Measurements from ENCODE around the gene HDAC4. TPM values are rescaled to one million over a fixed set of nuclear protein-coding genes. Genes with fewer than 3 reads are reported as not detected.

Gene HDAC4
- total and polyA plus RNA-seq, 3 donors from 2014 or later, result 29.0 to 67.5 (median 58.7) TPM

DNA sequence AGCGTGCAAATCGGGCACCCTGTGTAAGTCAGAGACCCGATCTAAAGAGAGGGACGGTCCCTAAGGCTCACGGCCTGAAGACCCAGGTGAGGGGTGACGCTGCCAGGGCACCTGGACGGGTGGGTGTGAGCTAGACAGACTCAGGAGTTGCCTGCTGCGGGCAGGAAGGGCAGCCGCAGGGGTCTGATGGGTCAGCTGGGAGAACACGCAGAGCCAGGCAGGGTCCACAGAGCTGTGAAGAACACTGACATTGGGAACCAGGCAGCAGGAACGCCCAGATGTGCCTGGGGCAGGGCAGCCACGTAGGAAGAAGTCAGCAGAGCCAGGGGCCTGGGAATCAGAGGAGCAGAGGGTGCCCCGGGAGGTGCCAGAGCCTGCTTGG lies 25.9 kb downstream of the HDAC4 start:
- H3K27me3 ChIP-seq, result no peaks in the 10 kb centered on the region
- H3K9me3 ChIP-seq, result no peaks in the 10 kb centered on the region
- no peak overlapping the region for H3K27ac ChIP-seq
- DNase-seq, result no peak
- no peaks in the 10 kb centered on the region for H3K36me3 ChIP-seq (ENCODE audit: low read depth, missing control alignments)
- no peak overlapping the region for H3K4me3 ChIP-seq
- TF ChIP-seq POLR2A (IDR thresholded peaks at IDR 0.05), result no peak
- TF ChIP-seq, protein P1, sequence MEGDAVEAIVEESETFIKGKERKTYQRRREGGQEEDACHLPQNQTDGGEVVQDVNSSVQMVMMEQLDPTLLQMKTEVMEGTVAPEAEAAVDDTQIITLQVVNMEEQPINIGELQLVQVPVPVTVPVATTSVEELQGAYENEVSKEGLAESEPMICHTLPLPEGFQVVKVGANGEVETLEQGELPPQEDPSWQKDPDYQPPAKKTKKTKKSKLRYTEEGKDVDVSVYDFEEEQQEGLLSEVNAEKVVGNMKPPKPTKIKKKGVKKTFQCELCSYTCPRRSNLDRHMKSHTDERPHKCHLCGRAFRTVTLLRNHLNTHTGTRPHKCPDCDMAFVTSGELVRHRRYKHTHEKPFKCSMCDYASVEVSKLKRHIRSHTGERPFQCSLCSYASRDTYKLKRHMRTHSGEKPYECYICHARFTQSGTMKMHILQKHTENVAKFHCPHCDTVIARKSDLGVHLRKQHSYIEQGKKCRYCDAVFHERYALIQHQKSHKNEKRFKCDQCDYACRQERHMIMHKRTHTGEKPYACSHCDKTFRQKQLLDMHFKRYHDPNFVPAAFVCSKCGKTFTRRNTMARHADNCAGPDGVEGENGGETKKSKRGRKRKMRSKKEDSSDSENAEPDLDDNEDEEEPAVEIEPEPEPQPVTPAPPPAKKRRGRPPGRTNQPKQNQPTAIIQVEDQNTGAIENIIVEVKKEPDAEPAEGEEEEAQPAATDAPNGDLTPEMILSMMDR (IDR thresholded peaks at IDR 0.05), result no peak
- H3K4me1 ChIP-seq, result no peaks in the 10 kb centered on the region
- 91 to 97% methylated on average over 13 of the region's 13 CpGs for WGBS, 2 donors
- intact Hi-C loops (cut with DNase I; ENCODE audit: low total_unique reads), result no loop called here

DNA sequence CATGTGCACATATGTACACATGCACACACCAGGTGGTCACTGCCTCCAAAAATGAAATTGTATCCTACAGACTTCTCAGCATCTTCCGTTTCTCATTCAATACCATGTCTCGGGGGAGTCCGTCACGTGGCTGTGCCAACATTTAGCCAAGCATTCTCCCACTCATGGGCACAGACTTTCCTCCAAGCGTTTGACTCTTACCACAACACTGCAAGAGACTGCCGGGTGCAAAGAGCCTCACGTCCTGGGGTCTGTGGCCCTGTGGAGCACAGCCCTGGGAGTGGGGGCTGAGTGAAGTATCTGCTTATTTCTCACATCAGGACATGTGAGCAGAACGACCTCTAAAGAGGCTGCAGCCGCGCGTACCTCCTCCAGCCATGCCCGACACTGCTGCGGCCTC lies 28.0 kb downstream of the HDAC4 start:
- H3K27ac ChIP-seq, result no peak overlapping the region
- no peaks in the 10 kb centered on the region for H3K4me1 ChIP-seq
- TF ChIP-seq POLR2A (IDR thresholded peaks at IDR 0.05), result no peak
- TF ChIP-seq, protein P1 (IDR thresholded peaks at IDR 0.05), result no peak
- H3K4me3 ChIP-seq, result no peak overlapping the region
- H3K36me3 ChIP-seq (ENCODE audit: low read depth, missing control alignments), result no peaks in the 10 kb centered on the region
- H3K9me3 ChIP-seq, result no peaks in the 10 kb centered on the region
- intact Hi-C loops (cut with DNase I; ENCODE audit: low total_unique reads), result no loop called here
- WGBS, 2 donors, result 91 to 93% methylated on average over 13 of the region's 13 CpGs
- no peak for DNase-seq
- H3K27me3 ChIP-seq, result no peaks in the 10 kb centered on the region

DNA sequence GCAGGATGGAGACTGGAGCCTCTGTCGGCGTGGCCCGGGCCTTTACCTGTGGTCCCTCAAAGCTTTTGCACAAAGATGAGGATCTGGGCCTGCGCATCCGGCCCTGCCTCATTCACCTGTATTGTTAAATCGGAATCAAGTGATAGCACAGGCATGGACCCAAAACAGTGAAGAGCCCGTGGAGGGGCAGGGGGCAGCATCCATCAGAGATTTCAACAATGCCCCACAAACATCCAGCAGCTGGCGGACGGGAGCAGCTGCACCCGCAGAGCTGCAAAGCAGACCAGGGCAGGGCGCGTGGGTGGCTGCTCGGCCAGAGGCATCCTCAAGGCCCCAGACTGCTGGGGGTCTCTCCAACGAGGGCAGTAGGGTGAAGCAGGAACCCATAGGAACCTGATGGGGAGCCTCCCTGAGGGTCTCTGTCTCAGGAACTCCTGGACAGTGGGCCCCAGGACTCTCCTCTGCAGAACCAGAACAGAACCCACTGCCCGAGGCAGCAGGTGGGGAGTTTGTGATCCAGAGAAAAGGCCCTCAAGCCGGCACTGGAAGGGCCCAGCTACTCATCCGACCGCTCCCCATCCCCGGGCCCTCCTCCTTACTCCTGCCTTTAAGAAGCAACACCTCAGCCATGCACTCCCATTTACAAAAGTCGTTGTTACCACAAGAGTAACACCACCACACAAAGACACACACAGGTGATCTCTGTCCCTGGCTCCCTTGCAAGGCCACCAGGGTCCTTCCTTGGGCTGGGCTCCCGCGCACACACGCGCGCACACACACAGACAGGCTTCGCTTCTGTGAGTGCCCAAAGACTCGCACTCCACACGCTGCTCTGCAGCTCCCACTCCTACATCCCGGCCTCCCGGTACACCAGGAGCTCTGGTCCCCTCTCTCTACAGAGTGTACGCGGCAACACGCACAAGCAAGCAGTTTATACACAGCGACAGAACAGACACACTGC lies 28.8 kb downstream of the HDAC4 start:
- TF ChIP-seq, protein P1 (IDR thresholded peaks at IDR 0.05), result no peak
- TF ChIP-seq POLR2A (IDR thresholded peaks at IDR 0.05), result no peak
- 92 to 93% methylated on average over 22 to 34 of the region's 34 CpGs for WGBS, 2 donors
- no peak for DNase-seq
- no peaks in the 10 kb centered on the region for H3K4me1 ChIP-seq
- no peaks in the 10 kb centered on the region for H3K36me3 ChIP-seq (ENCODE audit: low read depth, missing control alignments)
- no peak overlapping the region for H3K4me3 ChIP-seq
- H3K27ac ChIP-seq, result no peak overlapping the region
- H3K27me3 ChIP-seq, result no peaks in the 10 kb centered on the region
- H3K9me3 ChIP-seq, result no peaks in the 10 kb centered on the region
- intact Hi-C loops (cut with DNase I; ENCODE audit: low total_unique reads), result no loop called here

DNA sequence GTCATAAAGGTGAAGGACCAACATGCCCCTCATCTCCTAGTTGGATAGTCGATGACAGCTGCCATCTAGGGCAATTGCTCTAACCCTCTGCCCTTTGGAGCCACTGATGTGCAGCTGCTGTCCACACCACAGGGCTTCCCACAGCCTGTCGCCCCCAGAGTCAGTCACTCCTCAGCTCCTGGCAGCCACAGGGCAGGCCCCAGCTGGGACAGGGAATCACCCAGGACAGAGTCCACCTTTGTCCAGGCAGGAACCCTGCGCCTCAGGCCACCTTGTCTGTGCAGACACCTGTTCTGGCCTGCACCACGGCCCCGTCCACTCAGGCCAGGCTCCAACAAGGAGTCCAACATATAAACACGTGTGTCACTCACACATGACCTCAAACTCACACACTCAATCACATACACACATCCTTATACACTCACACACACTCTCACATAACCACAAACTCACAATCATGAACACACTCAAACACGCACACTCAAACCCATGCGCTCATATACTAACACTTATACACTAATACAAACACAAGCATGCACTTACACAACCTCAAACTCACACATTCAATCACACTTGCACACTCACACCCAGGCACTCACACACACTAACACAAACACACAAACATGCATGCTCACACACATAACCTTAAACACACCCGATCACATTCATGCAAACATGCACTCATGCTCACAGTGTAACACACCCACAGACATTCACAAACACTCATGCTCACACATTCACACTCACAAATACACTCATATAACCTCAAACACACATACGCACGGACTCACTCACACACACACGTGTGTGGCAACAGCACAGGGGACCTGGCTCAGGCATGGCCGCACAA lies 29.7 kb downstream of the HDAC4 start:
- 94 to 97% methylated on average over 13 of the region's 13 CpGs for WGBS, 2 donors
- Histone ChIP-seq H3K27me3 (no peaks in the 10 kb centered on the region), H3K9me3 (no peaks in the 10 kb centered on the region), H3K4me1 (no peaks in the 10 kb centered on the region), H3K36me3 (ENCODE audit: low read depth, missing control alignments) (no peaks in the 10 kb centered on the region), H3K4me3 (no peak overlapping the region), H3K27ac (no peak overlapping the region)
- intact Hi-C loops (cut with DNase I; ENCODE audit: low total_unique reads), result no loop called here
- no peak for TF ChIP-seq POLR2A (IDR thresholded peaks at IDR 0.05)
- TF ChIP-seq, protein P1 (IDR thresholded peaks at IDR 0.05), result no peak
- no peak for DNase-seq

Data from testis (tissue), 3 donors.